Liver (tissue), 9 donors: ENCODE measurements around the gene WNK4. TPM values are rescaled to one million over a fixed set of nuclear protein-coding genes. Genes with fewer than 3 reads are reported as not detected.
"Not testable (repeated sequence)": the region's sequence is repeated elsewhere in the genome, so short reads cannot be mapped to it uniquely, and the experiment has no call there.

Experiments
- DNase-seq: peaks from one replicate; pipeline ENCODE4 v3.0.0-alpha.2; 2017; ENCODE audit warnings: low spot score
- H3K27ac ChIP-seq, 2 donors: one replicate each; pipeline ENCODE4 v1.7.0; 2013; ENCODE audit warnings: inconsistent platforms in 2 of 2, low read length in 2 of 2, control low read depth in 1 of 2, low read depth in 1 of 2, mild to moderate bottlenecking in 1 of 2
- H3K27me3 ChIP-seq, 4 donors: one replicate each; pipeline versions ENCODE4 v1.6.1 to v1.7.0; 2013; ENCODE audit warnings: low read length in 3 of 4, inconsistent platforms in 1 of 4, mild to moderate bottlenecking in 1 of 4, moderate library complexity in 1 of 4; ENCODE audit not compliant: control insufficient read depth in 4 of 4, insufficient read depth in 4 of 4
- H3K36me3 ChIP-seq, 4 donors: one replicate each; pipeline versions ENCODE4 v1.6.1 to v1.7.0; 2013; ENCODE audit warnings: low read length in 3 of 4, mild to moderate bottlenecking in 3 of 4, low read depth in 1 of 4, moderate library complexity in 1 of 4; ENCODE audit not compliant: control insufficient read depth in 4 of 4, insufficient read depth in 3 of 4
- H3K4me1 ChIP-seq, 4 donors: one replicate each; pipeline versions ENCODE4 v1.6.1 to v1.7.0; 2013; ENCODE audit warnings: low read length in 3 of 4, mild to moderate bottlenecking in 3 of 4, moderate library complexity in 1 of 4; ENCODE audit not compliant: control insufficient read depth in 4 of 4, insufficient read depth in 4 of 4
- H3K4me3 ChIP-seq, 3 donors: one replicate each; pipeline versions ENCODE4 v1.6.1 to v1.7.0; 2013; ENCODE audit warnings: low read length in 3 of 3, control low read depth in 1 of 3, low read depth in 1 of 3, mild to moderate bottlenecking in 1 of 3
- H3K9ac ChIP-seq, 2 donors: one replicate each; pipeline ENCODE4 v1.7.0; 2013; ENCODE audit warnings: low read length in 2 of 2, mild to moderate bottlenecking in 2 of 2, moderate library complexity in 2 of 2, control low read depth in 1 of 2, low read depth in 1 of 2
- H3K9me3 ChIP-seq, 4 donors: one replicate each; pipeline versions ENCODE4 v1.6.1 to v1.7.0; 2013; ENCODE audit warnings: low read length in 3 of 4; ENCODE audit not compliant: control insufficient read depth in 4 of 4
- ATF3 ChIP-seq: IDR thresholded peaks from 2 replicates; pipeline ENCODE4 v1.6.1; 2016; ENCODE audit warnings: antibody characterized with exemption
- CTCF ChIP-seq: fragments of 150-350 bp; IDR thresholded peaks from 2 replicates; pipeline ENCODE4 v1.5.1; 2017; ENCODE audit warnings: improper control_type of control experiment, low read depth, low read length; ENCODE audit not compliant: missing input control
- EGR1 ChIP-seq, 2 donors: IDR thresholded peaks; 2 replicates each; pipeline ENCODE4 v1.6.1; 2016 to 2018; ENCODE audit warnings: antibody characterized with exemption in 2 of 2, low read depth in 2 of 2
- FOXA1 ChIP-seq: IDR thresholded peaks from 2 replicates; pipeline ENCODE4 v1.6.1; 2016; ENCODE audit warnings: antibody characterized with exemption
- FOXA2 ChIP-seq: IDR thresholded peaks from 2 replicates; pipeline ENCODE4 v1.6.1; 2016; ENCODE audit warnings: antibody characterized with exemption
- GABPA ChIP-seq, 2 donors: IDR thresholded peaks in 1 of 2; conservative IDR thresholded peaks in 1 of 2; 2 replicates each; pipeline ENCODE4 v1.6.1; 2016; ENCODE audit warnings: antibody characterized with exemption in 2 of 2, mild to moderate bottlenecking in 1 of 2, moderate library complexity in 1 of 2
- HNF4A ChIP-seq, 2 donors: conservative IDR thresholded peaks; 2 replicates each; pipeline ENCODE4 v1.6.1; 2016; ENCODE audit warnings: antibody characterized with exemption in 2 of 2, mild to moderate bottlenecking in 2 of 2
- HNF4G ChIP-seq: IDR thresholded peaks from 2 replicates; pipeline ENCODE4 v1.6.1; 2016; ENCODE audit warnings: antibody characterized with exemption
- JUND ChIP-seq, 2 donors: IDR thresholded peaks; 2 replicates each; pipeline ENCODE4 v1.6.1; 2016; ENCODE audit warnings: antibody characterized with exemption in 2 of 2
- MAX ChIP-seq: IDR thresholded peaks from 2 replicates; pipeline ENCODE4 v1.6.1; 2016; ENCODE audit warnings: antibody characterized with exemption
- NR2F2 ChIP-seq: IDR thresholded peaks from 2 replicates; pipeline ENCODE4 v1.6.1; 2016; ENCODE audit warnings: antibody characterized with exemption
- RAD21 ChIP-seq, 2 donors: IDR thresholded peaks; 2 replicates each; pipeline ENCODE4 v1.6.1; 2016; ENCODE audit warnings: antibody characterized with exemption in 2 of 2, mild to moderate bottlenecking in 2 of 2
- REST ChIP-seq: IDR thresholded peaks from 2 replicates; pipeline ENCODE4 v1.6.1; 2016; ENCODE audit warnings: antibody characterized with exemption, mild to moderate bottlenecking
- RXRA ChIP-seq, 2 donors: IDR thresholded peaks; 2 replicates each; pipeline ENCODE4 v1.6.1; 2017 to 2018; ENCODE audit warnings: antibody characterized with exemption in 2 of 2, mild to moderate bottlenecking in 1 of 2
- SP1 ChIP-seq: IDR thresholded peaks from 2 replicates; pipeline ENCODE4 v1.6.1; 2018; ENCODE audit warnings: antibody characterized with exemption, mild to moderate bottlenecking
- TAF1 ChIP-seq: conservative IDR thresholded peaks from 2 replicates; pipeline ENCODE4 v1.6.1; 2016; ENCODE audit warnings: antibody characterized with exemption, mild to moderate bottlenecking
- YY1 ChIP-seq: IDR thresholded peaks from 2 replicates; pipeline ENCODE4 v1.6.1; 2016; ENCODE audit warnings: antibody characterized with exemption, mild to moderate bottlenecking
- ZBTB33 ChIP-seq: IDR thresholded peaks from 2 replicates; pipeline ENCODE4 v1.6.1; 2016; ENCODE audit warnings: antibody characterized with exemption
- WGBS: extraction: QIAGEN DNeasy Blood & Tissue Kit; methylation state at CpG from one replicate; pipeline ENCODE4 v1.1.7; 2013; 5-methylcytosine and 5-hydroxymethylcytosine counted together
- polyA plus RNA-seq, 2 donors: library from polyadenylated mRNA; stranded (reverse) in 1 of 2; unstranded in 1 of 2; fragments of 200-250 nt in 1 of 2; fragments of >200 nt in 1 of 2; fragmentation: Nextera tagmentation in 1 of 2; extraction: Ambion mirVana in 1 of 2; gene quantifications; one replicate each; pipeline versions ENCODE4 v1.2.1 to v1.2.3, GENCODE V29; 2013 to 2015
- total RNA-seq, 2 donors: library from RNA; depleted of rRNA; stranded (reverse); fragments of >200 nt; gene quantifications; one replicate each; pipeline ENCODE4 v1.2.3, GENCODE V29; 2014
- donor health status: healthy.
- donor health status: healthy.
- donor health status: healthy.
- donor health status: healthy.
- donor health status: healthy.

The WNK4 gene
- total and polyA plus RNA-seq, 4 donors, result 0.33 to 7.5 (median 0.50) TPM

GRCh38 chr17:42767512-42767911, 12.9 kb upstream of the WNK4 start:
- Histone ChIP-seq H3K9me3 (no peaks in the 10 kb centered on the region), H3K4me3 (no peak overlapping the region), H3K36me3 (no peaks in the 10 kb centered on the region), H3K27ac (no peak overlapping the region), H3K27me3 (peaks cover 0 to 2% (median 0%) of the 10 kb centered on the region in 4 donors), H3K4me1 (peaks cover 0 to 2% (median 0%) of the 10 kb centered on the region in 4 donors), H3K9ac (no peak overlapping the region)
- no peak for DNase-seq
- TF ChIP-seq GABPA (IDR thresholded peaks at IDR 0.05 in 1 of 2, conservative IDR thresholded peaks at IDR 0.05 in 1 of 2) (no peak), FOXA1 (no peak), HNF4A (conservative IDR thresholded peaks at IDR 0.05) (no peak), FOXA2 (no peak), RAD21 (IDR thresholded peaks at IDR 0.05) (no peak), JUND (IDR thresholded peaks at IDR 0.05) (no peak), HNF4G (no peak), MAX (no peak), CTCF (no peak), TAF1 (no peak), EGR1 (IDR thresholded peaks at IDR 0.05; ENCODE audit: low read depth in 2 of 2) (no peak), RXRA (IDR thresholded peaks at IDR 0.05) (no peak), NR2F2 (no peak), ZBTB33 (no peak), ATF3 (no peak), REST (no peak), YY1 (no peak), SP1 (no peak)

GRCh38 chr17:42768006-42768405, 12.4 kb upstream of the WNK4 start:
- 80% methylated on average over 9 of the region's 9 CpGs for WGBS
- DNase-seq, H3K27ac ChIP-seq: not testable (repeated sequence)

GRCh38 chr17:42769964-42770363, 10.4 kb upstream of the WNK4 start:
- DNase-seq, H3K27ac ChIP-seq, H3K4me3 ChIP-seq, H3K36me3 ChIP-seq, H3K9ac ChIP-seq, H3K27me3 ChIP-seq, H3K9me3 ChIP-seq: not testable (repeated sequence)
- WGBS, result 74% methylated on average over 10 of the region's 10 CpGs
- H3K4me1 ChIP-seq, result peaks cover 2 to 11% (median 10%) of the 10 kb centered on the region in 4 donors

More at GRCh38 chr17:42768006-42768405, 12.4 kb upstream of the WNK4 start:
- not testable (repeated sequence) for H3K36me3 ChIP-seq, H3K9me3 ChIP-seq, H3K27me3 ChIP-seq, H3K4me1 ChIP-seq, H3K9ac ChIP-seq, H3K4me3 ChIP-seq
